K562 (cell line): ENCODE data around the gene RGS14. TPM values are rescaled to one million over a fixed set of nuclear protein-coding genes. Genes with fewer than 3 reads are reported as not detected.
A peak's percentile ranks its signal among the peaks of the same experiment; 100 is the strongest.

Source experiments
- CBX8 ChIP-seq: fragments of 200-600 bp; sonication (generic); IDR thresholded peaks from 2 replicates; pipeline ENCODE4 v1.6.1; 2012; ENCODE audit warnings: borderline replicate concordance, mixed run types, low read depth, mild to moderate bottlenecking, moderate library complexity, mixed read lengths, low read length, control low read depth, inconsistent platforms; ENCODE audit not compliant: poor library complexity, severe bottlenecking; ENCODE audit errors: extremely low read depth
- ELF2 ChIP-seq: fragments of 250-450 bp; sonication (Bioruptor Pico); IDR thresholded peaks from 2 replicates; pipeline ENCODE4 v1.5.0; 2021; ENCODE audit warnings: mild to moderate bottlenecking
- ELK3 ChIP-seq: fragments of 450-650 bp; formaldehyde crosslinking; IDR thresholded peaks from 2 replicates; pipeline ENCODE4 v1.4.0; 2020; ENCODE audit warnings: mild to moderate bottlenecking
- EP400 ChIP-seq: fragments of 450-650 bp; IDR thresholded peaks from 2 replicates; pipeline ENCODE4 v1.6.1; 2017; ENCODE audit warnings: antibody characterized with exemption, mild to moderate bottlenecking, moderate library complexity
- GATA2 ChIP-seq: sonication (generic); formaldehyde crosslinking; IDR thresholded peaks from 2 replicates; pipeline ENCODE4 v1.4.0; 2020; ENCODE audit warnings: mild to moderate bottlenecking, missing genetic modification reagents
- HDAC2 ChIP-seq: fragments of 450-650 bp; IDR thresholded peaks from 2 replicates; pipeline ENCODE4 v1.6.1; 2016; ENCODE audit warnings: mild to moderate bottlenecking
- KDM2B ChIP-seq: fragments of 250-450 bp; sonication (Bioruptor Pico); IDR thresholded peaks from 2 replicates; pipeline ENCODE4 v1.8.0; 2021; ENCODE audit warnings: mild to moderate bottlenecking, moderate library complexity
- MBD1 ChIP-seq: fragments of 250-450 bp; sonication (Bioruptor Pico); IDR thresholded peaks from 2 replicates; pipeline ENCODE4 v1.8.0; 2022; ENCODE audit warnings: inconsistent platforms
- MYC ChIP-seq, 2 experiments: fragments of 250-450 bp in 1 of 2; sonication (Bioruptor Pico) in 1 of 2; IDR thresholded peaks; 2 replicates each; pipeline versions ENCODE4 v1.5.1 to v1.6.1; 2012 to 2021; ENCODE audit warnings: low read depth in 2 of 2, borderline replicate concordance in 1 of 2, improper control_type of control experiment in 1 of 2, low read length in 1 of 2, mild to moderate bottlenecking in 1 of 2, moderate library complexity in 1 of 2
- NCOR1 ChIP-seq: fragments of 450-650 bp; IDR thresholded peaks from 2 replicates; pipeline ENCODE4 v1.6.1; 2016; ENCODE audit warnings: mild to moderate bottlenecking, moderate library complexity
- PHB2 ChIP-seq: fragments of 450-650 bp; IDR thresholded peaks from 2 replicates; pipeline ENCODE4 v1.6.1; 2017; ENCODE audit warnings: low read depth
- PURB ChIP-seq: sonication (generic); formaldehyde crosslinking; IDR thresholded peaks from 2 replicates; pipeline ENCODE4 v1.9.0; 2021; ENCODE audit warnings: low read depth, mild to moderate bottlenecking, missing genetic modification reagents
- SIRT6 ChIP-seq: IDR thresholded peaks from one replicate; pipeline ENCODE4 v1.6.1; 2012; ENCODE audit warnings: low read depth, mild to moderate bottlenecking, control low read depth, inconsistent platforms, low read length, moderate library complexity
- SMC3 ChIP-seq: conservative IDR thresholded peaks from 2 replicates; pipeline ENCODE4 v1.6.1; 2011; ENCODE audit warnings: low read depth, low read length, improper control_type of control experiment; ENCODE audit not compliant: insufficient read depth
- SNRNP70 ChIP-seq: fragments of 200-400 bp; formaldehyde crosslinking; optimal IDR thresholded peaks from 2 replicates; pipeline ENCODE3; 2017; ENCODE audit warnings: low read depth, low read length
- SOX6 ChIP-seq: fragments of 450-650 bp; IDR thresholded peaks from 2 replicates; pipeline ENCODE4 v1.6.1; 2014; ENCODE audit warnings: mild to moderate bottlenecking
- XRCC4 ChIP-seq: IDR thresholded peaks from one replicate; pipeline ENCODE4 v1.6.1; 2011; ENCODE audit not compliant: insufficient read depth, insufficient read length; ENCODE audit errors: extremely low read depth
- ZNF589 ChIP-seq: fragments of 200-800 bp; sonication (Bioruptor generic); IDR thresholded peaks from 2 replicates; pipeline ENCODE4 v1.6.1; 2016; ENCODE audit warnings: low read depth, missing genetic modification characterization, missing compliant biosample characterization
- polyA plus RNA-seq, 8 experiments: library from polyadenylated mRNA; depleted of rRNA in 4 of 8; stranded (reverse) in 5 of 8; unstranded in 3 of 8; fragments of >200 nt; fragmentation: Nextera tagmentation in 2 of 8; fragmentation: Illumina TruSeq in 1 of 8; extraction: Ambion mirVana in 2 of 8; extraction: Trizol in 1 of 8; gene quantifications; 2 replicates each; pipeline versions ENCODE4 v1.2.1 to v1.2.3, GENCODE V29; 2011 to 2014; ENCODE audit warnings: inconsistent platforms in 1 of 8, missing spikeins in 1 of 8
- total RNA-seq, 7 experiments: library from RNA; depleted of rRNA in 6 of 7; stranded (reverse); fragments of >200 nt in 6 of 7; fragmentation: Illumina TruSeq in 2 of 7; extraction: Trizol in 2 of 7; gene quantifications; 2 replicates each; pipeline versions ENCODE4 v1.2.1 to v1.2.3, GENCODE V29; 2011 to 2021; ENCODE audit warnings: low replicate concordance in 1 of 7
- TF ChIP-seq, protein P1 (sequence below): fragments of 200-800 bp; sonication (Bioruptor generic); IDR thresholded peaks from 2 replicates; pipeline ENCODE4 v1.6.1; 2017; ENCODE audit warnings: missing genetic modification characterization, missing compliant biosample characterization
- TF ChIP-seq, protein P2 (sequence below): fragments of 450-650 bp; conservative IDR thresholded peaks from 2 replicates; pipeline ENCODE4 v1.6.1; 2016; ENCODE audit warnings: missing genetic modification characterization, low read depth, mild to moderate bottlenecking, control low read depth, missing compliant biosample characterization

Gene RGS14
- total and polyA plus RNA-seq, 9 of the 15 experiments (the other 6 are each of a cell fraction or from before 2014, with no cell fraction given) = 0.28 to 75.9 (median 34.5) TPM

DNA sequence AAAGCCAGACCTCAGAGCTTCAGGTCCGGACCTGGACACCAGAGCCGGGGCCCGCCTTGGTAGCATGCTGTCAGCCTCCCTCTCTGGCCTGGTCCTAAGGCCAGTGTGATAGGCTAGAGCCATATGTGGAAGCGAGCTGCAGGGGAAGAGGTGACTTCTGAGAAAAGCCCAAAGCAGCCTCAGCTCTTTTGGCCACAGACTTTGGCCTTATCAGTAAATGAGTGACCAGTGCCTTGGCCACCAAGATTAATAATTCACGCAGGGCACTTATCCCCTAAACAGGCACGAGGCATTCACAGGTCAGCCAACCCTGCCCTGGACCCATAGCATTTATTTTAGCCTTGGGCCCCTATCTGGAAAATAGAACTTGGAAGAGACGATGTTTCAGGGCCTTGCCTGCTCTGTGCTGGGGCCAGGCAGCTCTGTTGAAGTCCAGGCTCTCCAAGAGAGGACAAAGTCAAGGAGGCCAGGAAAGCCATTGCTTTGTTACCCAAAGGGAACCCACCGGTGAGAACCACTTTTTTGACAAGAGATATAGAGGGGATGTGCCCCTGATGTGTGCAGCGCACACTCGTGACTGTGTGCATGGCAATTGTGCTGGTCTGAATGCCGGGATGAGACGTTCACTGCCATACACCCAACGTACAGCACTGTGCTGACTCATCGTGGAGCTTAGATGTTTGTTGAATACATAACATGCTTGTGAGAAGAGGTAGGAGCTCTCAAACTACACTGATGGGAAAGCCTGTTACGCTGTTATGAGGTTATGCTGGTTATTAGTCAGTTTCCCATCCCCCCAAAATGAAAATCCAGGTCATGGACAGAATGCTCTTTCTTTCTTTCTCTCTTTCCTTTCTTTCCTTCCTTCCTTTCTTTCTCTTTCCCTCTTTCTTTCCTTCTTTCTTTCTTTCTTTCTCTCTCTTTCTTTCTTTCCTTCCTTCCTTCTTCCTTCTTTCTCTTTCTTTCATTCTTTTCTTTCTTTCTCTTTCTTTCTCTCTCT is 21.5 kb downstream of the RGS14 start (continued):
- no peak for TF ChIP-seq XRCC4
- peak; percentile 71; the same call in 1 of the 2 replicates for TF ChIP-seq EP400
- TF ChIP-seq ELF2 (CRISPR knock-in tag) = 0 out of 2 replicates have a peak, but pooled peaks have one; percentile 37
- peak; percentile 44; the same call in 1 of the 2 replicates for TF ChIP-seq PHB2
- no peak for TF ChIP-seq SMC3
- 0 out of 2 replicates have a peak, but pooled peaks have one; percentile 56 for TF ChIP-seq HDAC2
- TF ChIP-seq SNRNP70 = no peak
- no peak for TF ChIP-seq SIRT6
- TF ChIP-seq NCOR1 = peak; percentile 39; the same call in 1 of the 2 replicates
- no peak for TF ChIP-seq GATA2 (CRISPR knock-in tag)
- no peak for TF ChIP-seq MBD1
- TF ChIP-seq PURB (CRISPR knock-in tag) = no peak
- TF ChIP-seq, protein P1, sequence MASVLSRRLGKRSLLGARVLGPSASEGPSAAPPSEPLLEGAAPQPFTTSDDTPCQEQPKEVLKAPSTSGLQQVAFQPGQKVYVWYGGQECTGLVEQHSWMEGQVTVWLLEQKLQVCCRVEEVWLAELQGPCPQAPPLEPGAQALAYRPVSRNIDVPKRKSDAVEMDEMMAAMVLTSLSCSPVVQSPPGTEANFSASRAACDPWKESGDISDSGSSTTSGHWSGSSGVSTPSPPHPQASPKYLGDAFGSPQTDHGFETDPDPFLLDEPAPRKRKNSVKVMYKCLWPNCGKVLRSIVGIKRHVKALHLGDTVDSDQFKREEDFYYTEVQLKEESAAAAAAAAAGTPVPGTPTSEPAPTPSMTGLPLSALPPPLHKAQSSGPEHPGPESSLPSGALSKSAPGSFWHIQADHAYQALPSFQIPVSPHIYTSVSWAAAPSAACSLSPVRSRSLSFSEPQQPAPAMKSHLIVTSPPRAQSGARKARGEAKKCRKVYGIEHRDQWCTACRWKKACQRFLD = peak; percentile 95
- no peak for TF ChIP-seq CBX8
- no peak for TF ChIP-seq ELK3 (CRISPR knock-in tag)
- TF ChIP-seq SOX6 = 0 out of 2 replicates have a peak, but pooled peaks have one; percentile 11
- TF ChIP-seq MYC (IDR thresholded peaks at IDR 0.05; ENCODE audit: low read depth, low read length) = no peak; the same call in 1 of the 2 replicates
- no peak for TF ChIP-seq MYC (CRISPR knock-in tag; IDR thresholded peaks at IDR 0.05; ENCODE audit: borderline replicate concordance, low read depth)
- no peak for TF ChIP-seq KDM2B (CRISPR knock-in tag)
- TF ChIP-seq, protein P2, sequence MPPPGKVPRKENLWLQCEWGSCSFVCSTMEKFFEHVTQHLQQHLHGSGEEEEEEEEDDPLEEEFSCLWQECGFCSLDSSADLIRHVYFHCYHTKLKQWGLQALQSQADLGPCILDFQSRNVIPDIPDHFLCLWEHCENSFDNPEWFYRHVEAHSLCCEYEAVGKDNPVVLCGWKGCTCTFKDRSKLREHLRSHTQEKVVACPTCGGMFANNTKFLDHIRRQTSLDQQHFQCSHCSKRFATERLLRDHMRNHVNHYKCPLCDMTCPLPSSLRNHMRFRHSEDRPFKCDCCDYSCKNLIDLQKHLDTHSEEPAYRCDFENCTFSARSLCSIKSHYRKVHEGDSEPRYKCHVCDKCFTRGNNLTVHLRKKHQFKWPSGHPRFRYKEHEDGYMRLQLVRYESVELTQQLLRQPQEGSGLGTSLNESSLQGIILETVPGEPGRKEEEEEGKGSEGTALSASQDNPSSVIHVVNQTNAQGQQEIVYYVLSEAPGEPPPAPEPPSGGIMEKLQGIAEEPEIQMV (tag) = peak; percentile 48; the same call in 1 of the 2 replicates
- TF ChIP-seq ZNF589 (CRISPR knock-in tag) = peak; percentile 47; the same call in 1 of the 2 replicates
